H9 (cell line): Measurements from ENCODE around the gene COL8A2. TPM values are rescaled to one million over a fixed set of nuclear protein-coding genes. Genes with fewer than 3 reads are reported as not detected.

ENCODE experiments used
- DNase-seq: peaks from one replicate; pipeline ENCODE4 v3.0.0-alpha.2; 2017
- H2AFZ ChIP-seq: one replicate; pipeline ENCODE4 v1.6.1; 2013; ENCODE audit warnings: mild to moderate bottlenecking, low read length, control low read depth, moderate library complexity
- H2AK5ac ChIP-seq: 2 replicates; pipeline ENCODE4 v1.6.1; 2013; ENCODE audit warnings: low read length, control low read depth, mixed read lengths; ENCODE audit not compliant: insufficient read length
- H2BK120ac ChIP-seq: one replicate; pipeline ENCODE4 v1.6.1; 2013; ENCODE audit warnings: low read depth, mild to moderate bottlenecking, low read length, control low read depth, inconsistent platforms; ENCODE audit not compliant: poor library complexity, severe bottlenecking
- H2BK12ac ChIP-seq: 2 replicates; pipeline ENCODE4 v1.6.1; 2013; ENCODE audit warnings: low read length, control low read depth, mixed read lengths, low read depth; ENCODE audit not compliant: insufficient read length
- H2BK15ac ChIP-seq: 2 replicates; pipeline ENCODE4 v1.6.1; 2013; ENCODE audit warnings: low read depth, low read length, control low read depth
- H2BK20ac ChIP-seq: one replicate; pipeline ENCODE4 v1.6.1; 2013; ENCODE audit warnings: low read depth, mild to moderate bottlenecking, low read length, control low read depth, inconsistent platforms; ENCODE audit not compliant: poor library complexity, severe bottlenecking
- H2BK5ac ChIP-seq: 2 replicates; pipeline ENCODE4 v1.6.1; 2013; ENCODE audit warnings: low read length, control low read depth, mixed read lengths; ENCODE audit not compliant: insufficient read length
- H3K14ac ChIP-seq: 2 replicates; pipeline ENCODE4 v1.6.1; 2013; ENCODE audit warnings: low read length, control low read depth; ENCODE audit not compliant: insufficient read depth
- H3K18ac ChIP-seq: 2 replicates; pipeline ENCODE4 v1.6.1; 2013; ENCODE audit warnings: low read depth, mild to moderate bottlenecking, mixed read lengths, low read length, control low read depth; ENCODE audit not compliant: insufficient read length
- H3K23ac ChIP-seq: 2 replicates; pipeline ENCODE4 v1.6.1; 2013; ENCODE audit warnings: low read length, control low read depth, mixed read lengths, low read depth; ENCODE audit not compliant: insufficient read length
- H3K23me2 ChIP-seq: 2 replicates; pipeline ENCODE4 v1.6.1; 2013; ENCODE audit warnings: low read depth, mild to moderate bottlenecking, mixed read lengths, low read length, control low read depth; ENCODE audit not compliant: insufficient read length, poor library complexity, severe bottlenecking
- H3K27ac ChIP-seq: 2 replicates; pipeline ENCODE4 v1.5.1; 2013; ENCODE audit warnings: low read length, control low read depth, mixed read lengths, low read depth; ENCODE audit not compliant: insufficient read length
- H3K27me3 ChIP-seq: 2 replicates; pipeline ENCODE4 v1.6.1; 2013; ENCODE audit warnings: low read length, control low read depth, inconsistent platforms; ENCODE audit not compliant: insufficient read depth
- H3K4ac ChIP-seq: 2 replicates; pipeline ENCODE4 v1.6.1; 2013; ENCODE audit warnings: low read depth, mild to moderate bottlenecking, control low read depth, inconsistent platforms, low read length, moderate library complexity
- H3K4me1 ChIP-seq: 2 replicates; pipeline ENCODE4 v1.6.1; 2013; ENCODE audit warnings: low read length, control low read depth, inconsistent platforms; ENCODE audit not compliant: insufficient read depth
- H3K4me2 ChIP-seq: 2 replicates; pipeline ENCODE4 v1.6.1; 2013; ENCODE audit warnings: low read length, control low read depth, mixed read lengths; ENCODE audit not compliant: insufficient read length, insufficient read depth
- H3K56ac ChIP-seq: 2 replicates; pipeline ENCODE4 v1.6.1; 2013; ENCODE audit warnings: low read depth, mild to moderate bottlenecking, mixed read lengths, low read length, control low read depth; ENCODE audit not compliant: insufficient read length
- H3K79me1 ChIP-seq: 2 replicates; pipeline ENCODE4 v1.6.1; 2013; ENCODE audit warnings: low read depth, mild to moderate bottlenecking, moderate library complexity, low read length, control low read depth, inconsistent platforms; ENCODE audit not compliant: insufficient read depth, poor library complexity, severe bottlenecking
- H3K79me2 ChIP-seq: 2 replicates; pipeline ENCODE4 v1.6.1; 2013; ENCODE audit warnings: low read length, control low read depth, inconsistent platforms; ENCODE audit not compliant: insufficient read depth
- H3K9ac ChIP-seq: 2 replicates; pipeline ENCODE4 v1.6.1; 2013; ENCODE audit warnings: low read length, control low read depth, mixed read lengths; ENCODE audit not compliant: insufficient read length; ENCODE audit errors: extremely low read depth
- H3K9me3 ChIP-seq: one replicate; pipeline ENCODE4 v1.6.1; 2013; ENCODE audit warnings: low read depth, low read length, inconsistent platforms; ENCODE audit not compliant: control insufficient read depth
- H3T11ph ChIP-seq: one replicate; pipeline ENCODE4 v1.6.1; 2013; ENCODE audit warnings: mild to moderate bottlenecking, low read length, control low read depth, inconsistent platforms
- H4K20me1 ChIP-seq: one replicate; pipeline ENCODE4 v1.6.1; 2013; ENCODE audit not compliant: control insufficient read depth, insufficient read length, insufficient read depth
- H4K5ac ChIP-seq: 2 replicates; pipeline ENCODE4 v1.6.1; 2013; ENCODE audit warnings: low read depth, mild to moderate bottlenecking, mixed read lengths, low read length, control low read depth; ENCODE audit not compliant: insufficient read length
- H4K8ac ChIP-seq: replicated peaks from 2 replicates; pipeline ENCODE4 v1.6.1; 2013; ENCODE audit warnings: low read length, control low read depth, mixed read lengths, low read depth; ENCODE audit not compliant: insufficient read length
- H4K91ac ChIP-seq: 2 replicates; pipeline ENCODE4 v1.6.1; 2013; ENCODE audit warnings: low read depth, mild to moderate bottlenecking, moderate library complexity, mixed read lengths, low read length, control low read depth; ENCODE audit not compliant: insufficient read length
- H3K27ac Mint-ChIP-seq, 3 experiments: 2 replicates in 2 of 3; 3 replicates in 1 of 3; pipeline ENCODE4 v1.8.0; 2020 to 2021; ENCODE audit warnings: mixed read lengths in 3 of 3, mild to moderate bottlenecking in 1 of 3, moderate library complexity in 1 of 3
- H3K27me3 Mint-ChIP-seq: 2 replicates; pipeline ENCODE4 v1.8.0; 2021; ENCODE audit warnings: low read depth, mild to moderate bottlenecking, moderate library complexity, mixed read lengths
- H3K36me3 Mint-ChIP-seq, 3 experiments: 2 replicates in 2 of 3; 3 replicates in 1 of 3; pipeline ENCODE4 v1.8.0; 2020 to 2021; ENCODE audit warnings: low read depth in 3 of 3, mixed read lengths in 3 of 3; ENCODE audit not compliant: insufficient read depth in 1 of 3
- H3K4me1 Mint-ChIP-seq, 2 experiments: 2 replicates each; pipeline ENCODE4 v1.8.0; 2020; ENCODE audit warnings: mixed read lengths in 2 of 2
- H3K4me3 Mint-ChIP-seq, 2 experiments: 2 replicates in 1 of 2; 3 replicates in 1 of 2; pipeline ENCODE4 v1.8.0; 2020 to 2021; ENCODE audit warnings: mild to moderate bottlenecking in 2 of 2, mixed read lengths in 2 of 2, moderate library complexity in 1 of 2
- H3K9me3 Mint-ChIP-seq, 2 experiments: 2 replicates in 1 of 2; 3 replicates in 1 of 2; pipeline ENCODE4 v1.8.0; 2020; ENCODE audit warnings: mild to moderate bottlenecking in 2 of 2, mixed read lengths in 2 of 2, moderate library complexity in 1 of 2
- CTCF ChIP-seq: fragments of 200-600 bp; sonication (generic); conservative IDR thresholded peaks from 3 replicates; pipeline ENCODE4 v1.8.0; 2021; ENCODE audit warnings: antibody characterized with exemption, mild to moderate bottlenecking
- WGBS: extraction: QIAGEN DNeasy Blood & Tissue Kit; methylation state at CpG from one replicate; pipeline ENCODE4 v1.1.7; 2013; ENCODE audit warnings: missing lambda C conversion rate, low lambda C conversion rate, mixed read lengths; ENCODE audit not compliant: insufficient read length; ENCODE audit errors: extremely low coverage; 5-methylcytosine and 5-hydroxymethylcytosine counted together
- total RNA-seq: library from RNA; stranded (reverse); gene quantifications from 2 replicates; pipeline ENCODE4 v1.2.1, GENCODE V29; 2021

COL8A2 gene
- total RNA-seq, 1 experiment from 2014 or later, result 1.5 TPM

GRCh38 chr1:36098650-36099365, 26.2 kb downstream of the COL8A2 start:
- no peaks in the 10 kb centered on the region for H3K27me3 Mint-ChIP-seq
- peaks cover 16 to 19% of the 10 kb centered on the region in 2 experiments for H3K4me1 Mint-ChIP-seq
- no peaks in the 10 kb centered on the region for H3K9me3 Mint-ChIP-seq

More at GRCh38 chr1:36098650-36099365, 26.2 kb downstream of the COL8A2 start:
- Histone ChIP-seq H3K27ac (no peak overlapping the region), H3K27me3 (no peaks in the 10 kb centered on the region), H4K8ac (no peak overlapping the region), H3K14ac (no peak overlapping the region), H3K23me2 (no peaks in the 10 kb centered on the region), H2BK12ac (no peak overlapping the region), H3K79me2 (no peaks in the 10 kb centered on the region), H4K5ac (no peak overlapping the region), H2BK20ac (no peak overlapping the region), H3K4me1 (no peaks in the 10 kb centered on the region), H3K9me3 (no peaks in the 10 kb centered on the region), H2BK120ac (no peak overlapping the region), H3K18ac (no peak overlapping the region), H2AK5ac (no peak overlapping the region), H4K91ac (no peak overlapping the region), H3K79me1 (no peaks in the 10 kb centered on the region), H3K56ac (no peak overlapping the region), H3K23ac (no peak overlapping the region), H3T11ph (no peak overlapping the region), H2BK5ac (no peak overlapping the region), H4K20me1 (no peaks in the 10 kb centered on the region), H2AFZ (no peak overlapping the region), H3K9ac (no peak overlapping the region), H2BK15ac (no peak overlapping the region), H3K4ac (no peak overlapping the region; the same call in 1 of the 2 replicates), H3K4me2 (no peak overlapping the region)
- Mint-ChIP-seq H3K36me3 (peaks cover 0 to 16% (median 8%) of the 10 kb centered on the region in 3 experiments; a peak in 4 of 7 replicates), H3K27ac (no peak overlapping the region), H3K4me3 (no peak overlapping the region)
- no peak for DNase-seq
- no CpG with 5 or more reads among the region's 13 CpGs for WGBS
- no peak for TF ChIP-seq CTCF
